Measurements from ENCODE around the gene DHX36. TPM values are rescaled to one million over a fixed set of nuclear protein-coding genes. Genes with fewer than 3 reads are reported as not detected.

DHX36 gene
- total RNA-seq, result 10 to 100 TPM; 56.3 to 74.6 TPM

DNA sequence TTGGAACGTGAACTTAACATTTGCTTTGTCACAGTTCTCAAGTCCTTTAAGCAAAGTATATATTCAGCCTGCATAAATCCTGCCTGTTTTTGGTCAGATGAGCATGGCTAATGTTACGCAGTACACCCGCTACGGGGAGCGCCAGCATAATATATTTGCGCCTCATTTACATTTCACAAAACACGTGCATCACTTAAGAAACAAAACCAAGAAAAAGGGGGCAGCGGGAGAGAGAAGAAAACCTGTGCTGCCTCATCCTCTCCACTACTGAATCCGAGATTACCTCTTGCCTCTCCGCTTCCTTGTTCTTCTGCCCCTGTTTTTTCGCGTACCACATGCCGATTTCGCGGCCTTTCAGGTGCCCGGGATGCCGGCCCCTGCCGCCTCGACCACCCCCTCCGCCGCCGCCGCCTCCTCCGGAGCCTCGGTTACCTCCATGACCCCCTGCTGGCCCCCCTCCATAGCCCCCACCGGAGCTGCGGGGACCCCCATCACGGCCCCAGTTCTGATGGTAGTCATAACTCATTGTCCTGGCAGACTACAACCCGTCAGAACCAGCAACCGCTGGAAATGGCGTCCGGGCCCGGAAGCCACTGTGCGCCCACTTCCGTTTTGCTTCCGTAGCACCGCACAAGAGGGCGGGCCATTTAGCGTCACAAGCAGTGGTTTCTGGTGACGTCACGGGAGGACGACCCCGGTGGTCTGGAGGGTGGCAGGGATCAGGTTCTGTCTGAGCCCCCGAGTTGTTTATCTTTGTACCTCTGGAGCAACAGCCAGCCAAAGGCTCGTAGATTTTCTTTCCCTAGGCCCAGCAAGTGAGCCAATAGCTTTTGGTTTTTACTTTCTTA lies at the start of gene DHX36:
Gene DHX36, minus strand, starts transcription at position 597 of the 848 bp plus-strand sequence. Its CDS starts 71 bp downstream, at position 526.
- DNase-seq, result peak; percentile 93
- CTCF ChIA-PET, result interaction anchor here (0.7 kb wide), 1 partner anchor 179 kb away, joined by 3 read pairs; no protein-coding TSS in a partner anchor

DNA sequence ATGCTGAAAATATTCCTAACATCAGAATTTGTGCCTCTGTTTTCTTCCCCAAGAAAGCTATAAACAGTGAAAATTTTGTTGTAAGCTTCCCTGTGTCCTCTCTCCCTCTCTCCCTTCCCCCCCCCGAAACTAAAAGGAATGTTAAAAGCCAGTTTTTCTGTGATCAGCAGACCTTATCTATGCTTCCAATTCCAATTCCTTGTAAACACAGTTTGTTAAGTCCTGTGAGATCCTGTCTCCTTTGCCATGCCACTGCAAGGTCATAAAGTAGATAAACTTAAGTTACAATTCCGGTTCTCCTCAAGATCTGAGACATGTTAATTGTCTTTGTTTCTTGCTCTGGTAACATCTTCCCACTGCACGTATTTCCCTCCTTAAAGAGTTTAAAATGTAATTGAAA lies 42.9 kb upstream of the DHX36 start:
- ChIA-PET POLR2A (no interaction called here), CTCF (no interaction called here)
- DNase-seq (no peak), ATAC-seq (no peak)
- Mint-ChIP-seq H3K36me3 (ENCODE audit: low read depth) (no peaks in the 10 kb centered on the region), H3K27ac (no peak overlapping the region), H3K27me3 (peaks cover 6% of the 10 kb centered on the region), H3K9me3 (ENCODE audit: low read depth) (peaks cover 6% of the 10 kb centered on the region), H3K4me1 (no peaks in the 10 kb centered on the region), H3K4me3 (no peak overlapping the region)
- intact Hi-C loops (cut with DNase I, micrococcal nuclease), result no loop called here

More for the DNA sequence above, at the start of gene DHX36:
- H3K4me1 Mint-ChIP-seq, result peaks cover 25% of the 10 kb centered on the region
- POLR2A ChIA-PET, result no interaction called here
- peak; percentile 91 for ATAC-seq
- intact Hi-C loops (cut with DNase I, micrococcal nuclease), result loop anchor here (1.0 to 5.0 kb wide), 6 partner anchors 203 to 1547 kb away; partner anchors contain the start of genes GMPS (in 2 of the 2), SLC33A1 (in 2 of the 2) and ARHGEF26 (in 1 of the 2)
- H3K9me3 Mint-ChIP-seq (ENCODE audit: low read depth), result no peaks in the 10 kb centered on the region
- H3K27me3 Mint-ChIP-seq, result no peaks in the 10 kb centered on the region
- H3K27ac Mint-ChIP-seq, result peak within 1 kb of the TSS; percentile 97
- H3K36me3 Mint-ChIP-seq (ENCODE audit: low read depth), result peaks cover 14% of the 10 kb centered on the region
- peak within 1 kb of the TSS; percentile 85 for H3K4me3 Mint-ChIP-seq

DNA sequence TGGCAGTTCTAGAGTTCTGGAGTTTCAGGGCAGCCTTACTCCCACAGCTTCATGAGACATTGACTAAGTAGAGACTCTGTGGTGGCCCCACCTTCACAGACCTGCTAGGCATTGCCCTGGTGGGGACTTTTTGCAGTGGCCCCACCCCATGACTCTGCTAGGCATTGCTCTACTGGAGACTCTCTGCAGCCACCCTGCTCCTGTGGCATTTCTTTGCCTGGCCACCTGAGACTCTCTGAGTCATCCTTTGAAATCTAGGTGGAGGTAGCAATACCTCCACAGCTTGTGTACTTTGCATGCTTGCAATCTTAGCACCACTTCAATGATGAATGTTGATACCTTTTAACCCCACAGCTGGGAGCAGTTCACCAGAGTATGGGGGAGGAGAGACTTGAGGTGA lies 40.6 kb upstream of the DHX36 start:
- ChIA-PET CTCF (no interaction called here), POLR2A (no interaction called here)
- intact Hi-C loops (cut with DNase I, micrococcal nuclease), result no loop called here
- Mint-ChIP-seq H3K9me3 (ENCODE audit: low read depth) (peaks cover 6% of the 10 kb centered on the region), H3K4me3 (no peak overlapping the region), H3K4me1 (no peaks in the 10 kb centered on the region), H3K27me3 (peaks cover 6% of the 10 kb centered on the region), H3K36me3 (ENCODE audit: low read depth) (no peaks in the 10 kb centered on the region), H3K27ac (no peak overlapping the region)
- DNase-seq (no peak), ATAC-seq (no peak)

GRCh38 chr3:154361099-154361498 lies 36.8 kb upstream of the DHX36 start:
- Mint-ChIP-seq H3K4me3 (no peak overlapping the region), H3K36me3 (ENCODE audit: low read depth) (no peaks in the 10 kb centered on the region), H3K4me1 (no peaks in the 10 kb centered on the region), H3K9me3 (ENCODE audit: low read depth) (peaks cover 6% of the 10 kb centered on the region), H3K27me3 (peaks cover 7% of the 10 kb centered on the region), H3K27ac (no peak overlapping the region)
- DNase-seq, result no peak
- intact Hi-C loops (cut with DNase I, micrococcal nuclease), result no loop called here
- POLR2A ChIA-PET, result no interaction called here
- CTCF ChIA-PET, result no interaction called here
- no peak for ATAC-seq

- CTCF ChIA-PET, result no interaction called here
- Mint-ChIP-seq H3K27ac (no peak overlapping the region), H3K9me3 (ENCODE audit: low read depth) (no peaks in the 10 kb centered on the region), H3K27me3 (peaks cover 12% of the 10 kb centered on the region), H3K4me1 (no peaks in the 10 kb centered on the region), H3K36me3 (ENCODE audit: low read depth) (no peaks in the 10 kb centered on the region), H3K4me3 (no peak overlapping the region)
- no peak for ATAC-seq
- intact Hi-C loops (cut with DNase I, micrococcal nuclease), result no loop called here
- DNase-seq, result no peak
- POLR2A ChIA-PET, result no interaction called here
These were observed 31.7 kb upstream of the DHX36 start for GRCh38 chr3:154356009-154356408.

DNA sequence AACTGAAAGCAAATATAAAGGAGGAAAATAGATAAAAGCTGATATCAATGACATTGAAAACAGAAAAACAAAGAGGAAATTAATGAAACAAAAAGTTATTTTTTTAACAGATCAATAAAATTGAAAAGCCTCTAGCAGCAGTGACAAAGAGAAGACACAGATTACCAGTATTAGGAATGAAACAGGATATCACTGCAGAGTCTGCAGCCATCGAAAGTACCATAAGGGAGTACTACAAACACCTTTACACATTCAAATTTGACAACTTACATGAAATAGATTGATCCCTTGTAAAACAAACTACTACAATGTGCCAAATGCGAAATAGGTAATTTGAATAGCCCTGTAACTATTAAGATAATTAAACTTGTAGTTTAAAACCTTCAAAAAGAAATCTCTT lies 24.9 kb upstream of the DHX36 start:
- Mint-ChIP-seq H3K9me3 (ENCODE audit: low read depth) (no peaks in the 10 kb centered on the region), H3K4me3 (no peak overlapping the region), H3K27me3 (peaks cover 26% of the 10 kb centered on the region), H3K27ac (no peak overlapping the region), H3K36me3 (ENCODE audit: low read depth) (no peaks in the 10 kb centered on the region), H3K4me1 (no peaks in the 10 kb centered on the region)
- ChIA-PET POLR2A (no interaction called here), CTCF (no interaction called here)
- intact Hi-C loops (cut with DNase I, micrococcal nuclease), result no loop called here
- DNase-seq (no peak), ATAC-seq (no peak)

DNA sequence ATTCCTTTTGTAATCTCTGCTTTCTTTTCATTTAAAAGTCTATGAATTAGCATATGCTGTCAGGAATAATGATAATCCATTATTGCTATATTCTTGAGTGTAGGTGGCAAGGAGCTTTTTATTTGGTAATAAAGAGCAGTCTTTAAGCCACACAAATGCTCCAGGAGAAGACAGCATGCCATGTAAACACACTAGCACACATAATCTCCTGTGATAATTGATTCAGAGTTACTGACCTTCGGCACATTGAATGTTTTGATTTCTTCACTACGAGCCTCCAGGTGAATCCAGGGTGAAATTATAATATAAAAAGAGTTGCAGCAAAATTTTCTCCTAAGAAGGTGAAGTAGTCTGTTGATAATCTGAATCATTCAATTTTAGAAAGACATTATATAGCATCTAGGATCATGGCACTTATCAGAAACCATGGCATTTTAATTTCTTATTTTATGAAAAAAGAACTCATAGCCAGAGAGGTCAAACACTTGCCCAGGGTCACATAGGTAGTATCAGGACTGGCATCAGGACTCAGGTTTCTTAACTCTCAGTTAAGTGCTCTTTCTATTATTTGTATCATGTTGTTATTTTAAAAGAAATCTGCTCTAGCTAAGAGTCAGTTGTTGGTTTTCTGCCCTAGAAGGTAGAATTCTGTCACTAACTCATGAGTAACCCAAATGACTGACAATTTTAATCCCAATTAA lies 21.3 kb upstream of the DHX36 start:
- H3K4me1 Mint-ChIP-seq, result no peaks in the 10 kb centered on the region
- H3K4me3 Mint-ChIP-seq, result no peak overlapping the region
- no peaks in the 10 kb centered on the region for H3K36me3 Mint-ChIP-seq (ENCODE audit: low read depth)
- no peak overlapping the region for H3K27ac Mint-ChIP-seq
- ChIA-PET CTCF (no interaction called here), POLR2A (no interaction called here)
- no peak for DNase-seq
- intact Hi-C loops (cut with DNase I, micrococcal nuclease), result no loop called here
- ATAC-seq, result no peak
- peaks cover 15% of the 10 kb centered on the region for H3K27me3 Mint-ChIP-seq
- H3K9me3 Mint-ChIP-seq (ENCODE audit: low read depth), result no peaks in the 10 kb centered on the region

- Mint-ChIP-seq H3K4me1 (no peaks in the 10 kb centered on the region), H3K9me3 (ENCODE audit: low read depth) (no peaks in the 10 kb centered on the region), H3K27ac (no peak overlapping the region), H3K27me3 (peaks cover 16% of the 10 kb centered on the region), H3K36me3 (ENCODE audit: low read depth) (no peaks in the 10 kb centered on the region), H3K4me3 (no peak overlapping the region)
- intact Hi-C loops (cut with DNase I, micrococcal nuclease), result loop anchor here in 1 of 2 experiments (10.0 kb wide), 1 partner anchor 986 kb away; no protein-coding TSS in a partner anchor
- POLR2A ChIA-PET, result no interaction called here
- ATAC-seq (no peak), DNase-seq (no peak)
- CTCF ChIA-PET, result no interaction called here
These were observed 14.3 kb upstream of the DHX36 start for GRCh38 chr3:154338570-154338969.

DNA sequence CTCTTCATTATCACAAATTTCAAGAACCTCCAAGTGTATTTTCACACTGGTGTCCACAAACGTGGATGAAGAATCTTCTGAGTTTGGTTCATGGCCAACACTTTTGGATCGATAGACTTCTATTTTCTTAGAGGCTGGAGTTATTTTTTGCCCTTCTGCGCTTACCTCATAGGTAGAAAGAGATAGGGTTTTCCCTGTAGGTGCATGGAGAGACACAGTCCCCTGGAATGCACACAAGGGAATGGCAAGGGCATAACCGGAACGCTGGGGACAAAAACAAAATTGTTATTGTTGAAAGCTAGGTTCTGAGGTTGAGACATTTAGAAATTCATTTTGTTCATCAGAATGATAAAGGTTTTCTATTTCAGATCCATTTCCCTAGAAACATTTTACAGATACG lies 13.7 kb upstream of the DHX36 start:
- ChIA-PET CTCF (no interaction called here), POLR2A (no interaction called here)
- no peak for DNase-seq
- Mint-ChIP-seq H3K27me3 (peaks cover 16% of the 10 kb centered on the region), H3K4me1 (no peaks in the 10 kb centered on the region), H3K4me3 (no peak overlapping the region), H3K27ac (no peak overlapping the region), H3K9me3 (ENCODE audit: low read depth) (no peaks in the 10 kb centered on the region), H3K36me3 (ENCODE audit: low read depth) (no peaks in the 10 kb centered on the region)
- no peak for ATAC-seq
- intact Hi-C loops (cut with DNase I, micrococcal nuclease), result loop anchor here in 1 of 2 experiments (10.0 kb wide), 1 partner anchor 987 kb away; no protein-coding TSS in a partner anchor

DNA sequence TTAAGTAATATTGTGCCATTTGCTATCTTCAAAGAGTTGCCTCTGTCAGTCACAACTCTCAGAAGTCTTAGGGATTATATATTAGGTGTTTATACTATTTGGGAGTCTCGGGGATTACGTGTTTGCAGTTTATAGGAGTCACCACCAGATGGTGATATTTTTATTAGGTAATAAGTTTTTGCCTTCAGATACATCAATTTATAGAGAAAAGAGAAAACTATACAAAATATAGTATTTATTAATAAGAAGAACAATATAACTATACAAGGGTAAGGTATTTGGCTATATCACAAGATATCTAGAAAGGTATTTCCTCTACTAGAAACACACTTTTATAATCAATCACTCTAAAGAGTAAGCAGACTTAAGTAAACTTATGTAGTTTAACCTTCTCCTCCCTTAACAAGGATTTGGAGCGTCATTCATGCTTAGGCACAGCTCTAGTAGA lies 10.7 kb upstream of the DHX36 start:
- Mint-ChIP-seq H3K36me3 (ENCODE audit: low read depth) (no peaks in the 10 kb centered on the region), H3K9me3 (ENCODE audit: low read depth) (no peaks in the 10 kb centered on the region), H3K27ac (no peak overlapping the region), H3K4me1 (no peaks in the 10 kb centered on the region), H3K4me3 (no peak overlapping the region), H3K27me3 (peaks cover 18% of the 10 kb centered on the region)
- intact Hi-C loops (cut with DNase I, micrococcal nuclease), result loop anchor here (1.0 to 10.0 kb wide), 3 partner anchors 988 to 1368 kb away; no protein-coding TSS in a partner anchor
- ChIA-PET CTCF (interaction anchor here (0.7 to 1.2 kb wide), 2 partner anchors 10 to 988 kb away, joined by 3 read pairs; no protein-coding TSS in a partner anchor), POLR2A (no interaction called here)
- DNase-seq (no peak), ATAC-seq (no peak)

GRCh38 chr3:154327871-154328270 lies 3.6 kb upstream of the DHX36 start:
- H3K4me3 Mint-ChIP-seq, result no peak overlapping the region
- intact Hi-C loops (cut with DNase I, micrococcal nuclease), result no loop called here
- DNase-seq (no peak), ATAC-seq (no peak)
- peaks cover 5% of the 10 kb centered on the region for H3K27me3 Mint-ChIP-seq
- no peak overlapping the region for H3K27ac Mint-ChIP-seq
- POLR2A ChIA-PET, result no interaction called here
- peaks cover 3% of the 10 kb centered on the region for H3K36me3 Mint-ChIP-seq (ENCODE audit: low read depth)
- H3K4me1 Mint-ChIP-seq, result peaks cover 11% of the 10 kb centered on the region
- no peaks in the 10 kb centered on the region for H3K9me3 Mint-ChIP-seq (ENCODE audit: low read depth)
- CTCF ChIA-PET, result interaction anchor here (0.5 to 1.7 kb wide), 2 partner anchors 76 to 82 kb away, joined by 3 to 4 read pairs; no protein-coding TSS in a partner anchor

All from activated CD4-positive, alpha-beta T cell treated with anti-CD3 and anti-CD28 coated beads for 36 hours (primary cell).